Measurements from ENCODE around the gene KDM3A. TPM values are rescaled to one million over a fixed set of nuclear protein-coding genes. Genes with fewer than 3 reads are reported as not detected.

KDM3A gene
- total and polyA plus RNA-seq, 9 of the 15 experiments (the other 6 are each of a cell fraction or from before 2014, with no cell fraction given) = 7.5 to 95.4 (median 24.8) TPM

GRCh38 chr2:86440631-86441391 is at the start of gene KDM3A (continued):
- TF ChIP-seq CHD7 (IDR thresholded peaks at IDR 0.05; ENCODE audit: low read depth, low read length) = no peak
- TF ChIP-seq ZBTB12 (CRISPR knock-in tag; IDR thresholded peaks at IDR 0.05) = peak; percentile 48; the same call in 1 of the 2 replicates
- peak; percentile 91 for TF ChIP-seq ZFX (CRISPR knock-in tag; IDR thresholded peaks at IDR 0.05)
- TF ChIP-seq TSC22D4 (tag; IDR thresholded peaks at IDR 0.05) = no peak
- no peak for TF ChIP-seq CREBBP (IDR thresholded peaks at IDR 0.05; ENCODE audit: low read depth, low read length)
- no peak for TF ChIP-seq SRSF7 (optimal IDR thresholded peaks at IDR 0.05; ENCODE audit: low read depth, low read length)
- no peak for TF ChIP-seq TCF7L2 (IDR thresholded peaks at IDR 0.05; ENCODE audit: low read depth, low read length)
- no peak for TF ChIP-seq PTTG1 (tag; IDR thresholded peaks at IDR 0.05; ENCODE audit: low read depth)
- peak; percentile 99 to 100 for TF ChIP-seq ARNT (IDR thresholded peaks at IDR 0.05)
- 0 out of 2 replicates have a peak, but pooled peaks have one; percentile 59 for TF ChIP-seq ERF (CRISPR knock-in tag; IDR thresholded peaks at IDR 0.05)
- TF ChIP-seq USF1 (CRISPR knock-in tag; IDR thresholded peaks at IDR 0.05) = peak; percentile 84
- no peak for TF ChIP-seq MCM5 (IDR thresholded peaks at IDR 0.05; ENCODE audit: low read depth)
- no peak; the same call in 1 of the 2 replicates for TF ChIP-seq KAT7 (CRISPR knock-in tag; IDR thresholded peaks at IDR 0.05; ENCODE audit: borderline replicate concordance)
- TF ChIP-seq CC2D1A (IDR thresholded peaks at IDR 0.05) = peak; percentile 97
- no peak for TF ChIP-seq STAT5B (CRISPR knock-in tag; IDR thresholded peaks at IDR 0.05)
